Measurements from ENCODE around the gene ABCA3.

ABCA3 gene

DNA sequence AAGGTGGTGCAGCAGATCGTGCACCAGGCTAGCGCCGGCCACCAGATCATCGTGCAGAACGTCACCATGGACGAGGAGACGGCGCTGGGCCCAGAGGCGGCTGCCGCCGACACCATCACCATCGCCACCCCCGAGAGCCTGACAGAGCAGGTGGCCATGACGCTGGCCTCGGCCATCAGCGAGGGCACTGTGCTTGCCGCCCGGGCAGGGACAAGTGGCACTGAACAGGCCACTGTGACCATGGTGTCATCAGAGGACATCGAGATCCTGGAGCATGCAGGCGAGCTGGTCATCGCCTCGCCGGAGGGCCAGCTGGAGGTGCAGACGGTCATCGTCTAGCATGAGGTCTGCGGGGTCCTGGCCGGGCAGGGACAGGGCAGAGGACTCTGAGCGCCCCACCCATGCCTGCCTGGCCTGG lies 105.3 kb downstream of the ABCA3 start:
- DNase-seq (ENCODE audit: low spot score): no peak

DNA sequence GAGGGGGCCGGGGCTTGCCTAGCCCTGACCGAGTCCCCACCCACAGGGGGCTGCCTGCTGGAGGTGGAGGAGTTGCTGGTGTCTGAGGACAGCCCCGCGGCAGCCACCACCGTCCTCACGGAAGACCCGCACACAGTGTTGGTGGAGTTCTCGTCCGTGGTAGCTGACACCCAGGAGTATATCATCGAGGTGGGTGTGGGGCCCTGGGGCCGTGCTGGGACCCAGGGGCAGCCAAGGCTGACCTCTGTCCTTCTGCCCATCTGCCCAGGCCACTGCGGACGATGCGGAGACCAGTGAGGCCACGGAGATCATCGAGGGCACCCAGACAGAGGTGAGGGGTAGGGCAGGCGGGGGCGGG lies 105.7 kb downstream of the ABCA3 start:
- no peak for DNase-seq (ENCODE audit: low spot score)

DNA sequence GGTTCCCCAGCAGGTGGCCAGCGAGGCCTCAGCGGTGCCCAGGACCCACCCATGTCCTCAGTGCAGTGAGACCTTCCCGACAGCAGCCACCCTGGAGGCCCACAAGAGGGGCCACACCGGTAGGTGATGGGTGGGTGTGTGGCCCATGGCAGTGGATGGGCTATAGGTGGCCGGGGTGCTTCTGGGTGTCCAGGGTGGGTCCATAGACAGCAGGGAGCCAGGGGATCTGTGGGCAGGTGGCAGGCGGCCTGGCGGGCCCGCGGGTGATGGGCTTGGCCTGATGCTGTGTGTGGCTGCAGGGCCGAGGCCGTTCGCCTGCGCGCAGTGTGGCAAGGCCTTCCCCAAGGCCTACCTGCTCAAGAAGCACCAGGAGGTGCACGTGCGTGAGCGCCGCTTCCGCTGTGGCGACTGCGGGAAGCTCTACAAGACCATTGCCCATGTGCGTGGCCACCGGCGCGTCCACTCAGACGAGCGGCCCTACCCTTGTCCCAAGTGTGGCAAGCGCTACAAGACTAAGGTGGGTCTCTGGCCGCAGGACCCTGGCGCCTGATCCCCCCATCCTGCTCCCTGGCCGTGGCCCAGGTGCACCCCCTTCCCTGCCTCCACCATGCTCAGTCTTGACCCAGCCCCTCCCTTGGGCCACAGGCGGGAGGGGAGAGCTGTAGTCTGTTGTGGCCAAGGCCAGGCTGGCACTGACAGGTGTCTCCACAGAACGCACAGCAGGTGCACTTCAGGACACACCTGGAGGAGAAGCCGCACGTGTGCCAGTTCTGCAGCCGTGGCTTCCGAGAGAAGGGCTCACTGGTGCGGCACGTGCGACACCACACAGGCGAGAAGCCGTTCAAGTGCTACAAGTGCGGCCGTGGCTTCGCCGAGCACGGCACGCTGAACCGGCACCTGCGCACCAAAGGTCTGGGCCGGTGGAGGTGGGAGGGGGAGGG lies 106.4 kb downstream of the ABCA3 start:
- no peak for DNase-seq (ENCODE audit: low spot score)

DNA sequence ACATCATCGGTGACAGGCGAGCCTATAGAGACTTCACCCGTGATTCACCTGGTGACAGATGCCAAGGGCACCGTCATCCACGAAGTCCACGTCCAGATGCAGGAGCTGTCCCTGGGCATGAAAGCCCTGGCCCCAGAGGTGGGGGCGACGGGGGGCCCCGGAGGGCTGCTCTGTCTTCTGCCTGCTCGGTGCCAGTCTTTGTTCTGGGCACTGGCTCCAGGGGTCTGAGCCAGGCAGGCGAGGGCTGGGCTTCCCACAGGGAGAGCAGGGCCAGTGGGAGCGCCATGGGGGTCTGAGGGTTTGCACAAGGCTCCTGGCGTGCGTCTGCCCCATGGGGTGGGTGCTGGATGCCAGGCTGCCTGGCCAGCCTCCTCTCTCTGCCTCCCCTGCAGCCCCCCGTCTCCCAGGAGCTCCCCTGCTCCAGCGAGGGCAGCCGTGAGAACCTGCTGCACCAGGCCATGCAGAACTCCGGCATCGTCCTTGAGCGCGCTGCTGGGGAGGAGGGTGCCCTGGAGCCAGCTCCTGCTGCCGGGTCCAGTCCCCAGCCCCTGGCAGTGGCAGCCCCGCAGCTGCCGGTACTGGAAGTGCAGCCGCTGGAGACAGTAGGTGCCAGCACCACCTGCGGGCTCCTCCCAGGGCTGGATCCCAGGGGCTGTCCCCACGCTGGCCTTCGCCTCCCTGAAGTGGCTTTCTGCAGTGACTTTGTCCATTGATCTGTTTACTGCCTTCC lies 107.3 kb downstream of the ABCA3 start:
- no peak for DNase-seq (ENCODE audit: low spot score)

DNA sequence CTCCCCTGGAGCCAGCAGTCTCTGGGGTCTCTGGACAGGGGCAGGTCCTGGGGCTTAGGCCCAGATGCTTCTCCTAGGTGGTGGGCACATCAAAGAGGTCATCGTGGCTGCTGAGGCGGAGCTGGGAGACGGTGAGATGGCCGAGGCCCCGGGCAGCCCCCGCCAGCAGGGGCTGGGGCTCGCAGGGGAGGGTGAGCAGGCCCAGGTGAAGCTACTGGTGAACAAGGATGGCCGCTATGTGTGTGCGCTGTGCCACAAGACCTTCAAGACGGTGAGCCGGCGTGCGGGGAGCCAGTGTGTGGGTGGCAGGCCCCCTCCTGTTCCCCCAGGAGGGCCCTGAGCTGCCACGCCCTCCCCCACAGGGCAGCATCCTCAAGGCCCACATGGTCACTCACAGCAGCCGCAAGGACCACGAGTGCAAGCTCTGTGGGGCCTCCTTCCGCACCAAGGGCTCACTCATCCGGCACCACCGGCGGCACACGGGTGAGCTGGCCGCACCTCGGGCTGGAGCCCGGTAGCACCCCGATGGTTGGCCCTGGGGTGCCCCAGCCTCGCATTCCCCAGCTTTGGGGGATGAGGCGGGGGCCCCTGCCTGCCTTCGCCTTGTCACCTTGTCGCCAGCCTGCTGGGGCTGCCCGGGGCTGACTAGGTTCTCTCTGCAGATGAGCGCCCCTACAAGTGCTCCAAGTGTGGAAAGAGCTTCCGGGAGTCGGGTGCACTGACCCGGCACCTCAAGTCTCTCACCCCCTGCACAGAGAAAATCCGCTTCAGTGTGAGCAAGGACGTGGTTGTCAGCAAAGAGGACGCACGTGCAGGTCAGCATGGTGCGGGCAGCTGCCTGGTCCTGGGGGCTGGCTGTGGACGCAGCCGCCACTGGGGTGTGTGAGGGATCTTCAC lies 108.2 kb downstream of the ABCA3 start:
- no peak for DNase-seq (ENCODE audit: low spot score)

DNA sequence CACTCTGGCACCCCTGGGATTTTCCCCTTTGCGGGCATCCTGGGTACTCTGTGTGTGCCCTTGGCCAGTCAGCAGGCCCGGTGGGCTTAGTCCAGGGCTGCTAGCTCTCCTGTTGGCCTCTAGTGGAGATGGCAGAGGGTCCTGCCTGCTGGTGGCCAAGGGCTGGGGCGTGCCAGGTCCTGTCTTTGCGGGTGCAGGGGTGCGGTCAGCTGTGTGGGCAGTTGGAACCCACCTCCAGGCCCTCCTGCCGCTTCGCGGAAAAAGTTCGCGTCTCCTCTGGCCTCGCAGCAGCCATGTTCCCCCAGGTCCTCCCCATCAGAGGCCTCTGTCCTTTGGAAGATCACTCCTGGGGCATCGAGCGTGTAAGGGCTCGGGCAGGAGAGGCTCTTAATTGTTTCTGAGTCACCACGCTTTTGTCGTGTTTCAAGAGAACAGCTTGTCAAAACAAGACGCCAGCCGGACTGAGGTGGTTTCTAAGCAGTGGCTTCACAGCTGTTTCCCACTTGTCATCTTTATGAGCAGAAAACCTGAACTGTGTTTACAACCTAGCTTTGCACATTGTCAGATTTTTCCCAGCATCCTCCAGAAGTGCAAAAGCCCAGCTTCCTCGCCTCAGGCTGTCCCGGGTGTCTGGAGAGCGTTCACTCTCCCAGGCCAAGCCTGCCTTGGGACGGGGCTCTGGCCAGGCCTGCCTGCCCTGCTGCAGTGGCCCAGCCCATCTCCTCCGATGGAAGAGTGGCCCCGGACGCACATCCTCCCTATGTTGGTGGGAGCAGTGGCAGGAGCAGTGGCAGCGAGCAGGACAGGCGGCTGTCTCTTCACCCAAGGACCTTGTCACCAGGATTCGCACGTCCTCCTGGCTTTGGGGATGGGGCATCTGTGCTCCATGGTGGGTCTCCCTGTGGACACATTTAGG lies 109.3 kb downstream of the ABCA3 start:
- no peak for DNase-seq (ENCODE audit: low spot score)

DNA sequence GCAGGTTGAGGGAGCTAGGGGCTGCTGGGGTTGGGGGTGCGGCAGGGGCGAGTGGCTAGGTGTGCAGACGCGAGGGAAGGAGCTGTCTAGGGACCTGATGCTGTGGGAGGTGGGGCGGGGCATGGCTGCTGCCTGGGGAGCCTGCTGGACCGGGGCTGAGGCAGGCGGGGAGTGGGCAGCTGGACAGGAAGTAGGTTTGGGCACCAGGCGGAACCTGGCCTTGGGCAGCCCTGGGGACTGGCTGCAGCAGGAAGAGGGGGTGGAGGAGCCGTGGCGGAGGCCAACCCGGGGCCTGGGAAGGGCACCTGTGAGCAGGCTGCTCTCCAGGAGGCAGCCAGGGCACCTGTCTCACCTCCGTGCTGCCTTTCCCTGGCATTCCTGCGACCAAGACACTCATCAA lies 110.2 kb downstream of the ABCA3 start:
- no peak for DNase-seq (ENCODE audit: low spot score)

DNA sequence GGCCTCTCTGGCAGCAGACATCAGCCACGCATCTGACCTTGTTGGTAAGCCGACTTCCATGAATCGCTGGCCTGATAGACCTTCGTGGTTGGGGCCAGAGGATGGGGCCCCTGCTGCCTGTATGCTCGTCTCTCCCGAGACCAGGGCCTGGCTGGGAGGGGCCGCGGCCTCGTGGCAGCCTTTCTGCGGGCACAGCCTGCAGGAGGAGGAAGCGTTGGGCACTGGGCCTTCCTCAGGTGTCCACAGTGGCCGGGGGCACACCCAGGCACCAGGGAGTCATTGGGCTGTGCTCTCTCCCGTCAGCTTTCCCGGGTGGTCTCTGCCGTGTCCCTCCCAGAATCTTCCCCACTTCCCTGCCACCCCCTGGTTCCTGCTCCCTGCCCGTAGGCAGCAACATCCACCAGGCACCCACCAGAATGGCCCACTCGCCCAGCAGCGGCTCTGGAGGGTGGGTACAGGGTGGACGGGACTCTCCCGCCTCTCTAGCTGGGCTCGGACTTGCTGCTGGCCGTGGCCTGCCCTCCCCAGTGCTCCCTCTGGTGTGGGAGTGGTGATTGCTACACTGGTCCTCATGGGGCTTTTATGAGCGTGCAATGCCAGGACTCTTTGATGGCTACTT lies 110.8 kb downstream of the ABCA3 start:
- no peak for DNase-seq (ENCODE audit: low spot score)

DNA sequence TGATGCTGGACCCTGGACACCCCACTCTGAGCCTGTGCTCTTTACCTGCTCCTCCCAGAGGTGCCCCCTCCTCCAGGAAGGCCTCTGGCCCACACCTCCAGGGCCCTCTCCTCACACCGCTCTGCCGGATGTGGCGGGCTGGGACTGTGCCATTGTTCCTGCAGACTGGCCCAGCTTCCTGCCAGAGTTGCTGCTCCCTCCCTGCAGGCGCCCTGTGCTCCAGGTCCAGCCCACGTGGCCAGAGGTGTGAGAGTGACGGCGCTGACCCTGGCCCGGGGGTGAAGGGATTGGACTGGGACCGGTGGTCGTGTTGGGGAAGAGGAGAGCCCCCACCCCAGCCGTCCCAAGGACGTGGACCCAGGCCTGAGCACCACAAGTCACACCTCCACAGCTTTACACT lies 111.4 kb downstream of the ABCA3 start:
- DNase-seq (ENCODE audit: low spot score): no peak

DNA sequence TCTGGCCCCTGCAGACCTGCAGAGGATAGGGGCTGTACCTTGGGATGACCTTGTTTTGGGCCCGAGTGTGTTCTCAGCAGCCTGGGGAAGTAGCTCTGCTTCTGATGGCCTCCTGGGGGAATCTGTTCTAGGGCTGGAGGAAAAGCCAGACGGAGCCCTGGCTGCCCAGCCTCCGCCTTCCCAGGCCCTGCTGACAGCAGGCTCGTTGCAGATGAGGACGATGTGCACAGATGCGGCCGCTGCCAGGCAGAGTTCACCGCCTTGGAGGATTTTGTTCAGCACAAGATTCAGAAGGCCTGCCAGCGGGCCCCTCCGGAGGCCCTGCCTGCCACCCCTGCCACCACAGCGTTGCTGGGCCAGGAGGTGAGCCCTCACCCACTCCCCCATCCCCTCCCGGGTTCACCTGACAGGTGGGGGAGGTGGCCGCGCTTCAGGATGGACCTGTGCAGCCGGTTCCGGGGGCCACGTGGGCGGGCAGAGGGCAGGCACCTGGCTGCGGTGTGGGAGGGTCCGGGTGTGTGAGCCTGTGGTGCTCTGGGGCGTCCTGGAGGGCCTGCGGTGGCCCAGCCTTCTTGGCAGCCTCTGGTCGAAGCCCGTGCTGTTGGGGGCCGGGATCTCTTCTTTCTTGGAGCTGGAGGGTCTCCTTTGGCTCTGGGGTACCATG lies 112.2 kb downstream of the ABCA3 start:
- DNase-seq (ENCODE audit: low spot score): no peak

DNA sequence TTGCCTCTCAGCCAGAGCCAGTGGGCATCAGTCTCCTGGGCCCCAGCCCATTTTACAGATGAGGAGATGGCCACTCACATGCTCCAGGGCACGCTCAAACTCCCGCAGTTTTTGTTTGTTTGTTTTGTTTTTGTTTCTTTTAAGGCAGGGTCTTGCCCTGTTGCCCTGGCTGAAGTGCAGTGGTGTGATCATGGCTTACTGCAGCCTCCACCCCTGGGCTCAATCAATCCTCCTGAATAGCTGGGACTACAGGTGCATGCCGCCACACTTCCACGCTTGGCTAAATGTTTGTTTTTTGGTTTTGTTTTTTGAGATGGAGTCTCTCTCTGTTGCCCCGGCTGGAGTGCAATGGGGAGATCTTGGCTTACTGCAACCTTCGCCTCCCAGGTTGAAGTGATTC lies 113.6 kb downstream of the ABCA3 start:
- no peak for DNase-seq (ENCODE audit: low spot score)

DNA sequence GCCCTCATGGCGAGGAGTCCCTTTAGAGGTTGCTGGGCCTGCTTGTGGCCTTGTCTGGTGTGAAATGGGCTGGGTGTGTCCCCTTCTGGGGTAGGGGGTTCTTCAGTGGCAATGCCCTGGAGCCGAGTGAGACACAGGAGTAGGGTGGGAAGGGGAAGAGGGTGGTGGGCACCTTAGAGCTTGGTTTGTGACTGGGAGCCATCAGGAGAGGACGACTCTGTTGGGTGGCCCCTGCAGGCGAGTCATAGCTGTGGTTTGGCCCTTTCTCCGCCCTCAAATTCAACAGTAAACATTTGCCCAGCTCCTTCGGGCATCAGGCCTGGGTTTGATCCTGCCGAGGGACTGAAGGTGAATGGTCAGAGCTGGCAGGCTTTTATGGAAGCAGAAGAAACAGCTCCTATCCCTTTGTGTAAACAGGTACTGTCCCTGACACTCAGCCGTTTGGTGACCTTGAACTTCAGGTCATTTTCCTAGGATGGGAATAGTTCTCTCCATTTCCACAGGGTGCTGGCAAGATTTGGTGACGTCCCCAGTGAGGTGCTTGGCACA lies 114.2 kb downstream of the ABCA3 start:
- no peak for DNase-seq (ENCODE audit: low spot score)

Data from CD4-positive, alpha-beta T cell treated with Interleukin-2 at 100 ng/mL for 4 hours (primary cell).